Skeletal muscle satellite cell (primary cell): Measurements from ENCODE around the gene SRRM3.
"Not testable (repeated sequence)": the region's sequence is repeated elsewhere in the genome, so short reads cannot be mapped to it uniquely, and the experiment has no call there.

Experiments used
- H3K27me3 ChIP-seq: 2 replicates; pipeline ENCODE4 v1.7.0; 2013; ENCODE audit warnings: low read length; ENCODE audit not compliant: control insufficient read depth, insufficient read depth
- H3K36me3 ChIP-seq: 2 replicates; pipeline ENCODE4 v1.7.0; 2013; ENCODE audit warnings: mild to moderate bottlenecking, control low read depth, low read length; ENCODE audit not compliant: insufficient read depth
- H3K4me1 ChIP-seq: 2 replicates; pipeline ENCODE4 v1.7.0; 2013; ENCODE audit warnings: low read length; ENCODE audit not compliant: control insufficient read depth, insufficient read depth
- H3K4me2 ChIP-seq: 2 replicates; pipeline ENCODE4 v1.7.0; 2013; ENCODE audit warnings: mild to moderate bottlenecking, low read length
- H3K4me3 ChIP-seq: 2 replicates; pipeline ENCODE4 v1.7.0; 2013; ENCODE audit warnings: low read length
- H3K9ac ChIP-seq: 2 replicates; pipeline ENCODE4 v1.7.0; 2013; ENCODE audit warnings: mild to moderate bottlenecking, low read depth, low read length, moderate library complexity
- H3K9me3 ChIP-seq: replicated peaks from 2 replicates; pipeline ENCODE4 v1.7.0; 2013; ENCODE audit warnings: mild to moderate bottlenecking, control low read depth, low read length

Gene SRRM3

DNA sequence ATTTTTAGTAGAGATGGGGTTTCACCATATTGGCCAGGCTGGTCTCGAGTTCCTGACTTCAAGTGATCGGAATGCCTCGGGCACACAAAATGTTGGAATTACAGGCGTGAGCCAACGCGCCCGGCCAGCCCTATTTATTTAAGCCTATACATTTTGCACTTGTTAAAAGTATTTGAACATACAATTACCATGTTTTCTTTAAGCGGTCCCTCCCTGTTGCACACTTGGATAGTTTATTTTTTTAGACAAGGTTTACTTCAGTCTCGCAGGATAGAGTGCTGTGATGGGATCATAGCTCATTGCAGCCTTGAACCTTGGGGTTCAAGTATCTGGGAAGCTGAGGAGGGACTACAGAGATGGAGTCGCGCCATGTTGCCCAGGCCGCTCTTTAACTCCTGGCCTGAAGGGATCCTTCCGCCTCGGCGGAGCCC, 35.7 kb upstream of the SRRM3 start:
- Histone ChIP-seq H3K36me3 (no peaks in the 10 kb centered on the region), H3K4me3 (peak overlapping the region; percentile 96), H3K9me3 (no peaks in the 10 kb centered on the region), H3K27me3 (no peaks in the 10 kb centered on the region), H3K9ac (peak overlapping the region; percentile 48), H3K4me2 (peak overlapping the region; percentile 100), H3K4me1 (no peaks in the 10 kb centered on the region)

DNA sequence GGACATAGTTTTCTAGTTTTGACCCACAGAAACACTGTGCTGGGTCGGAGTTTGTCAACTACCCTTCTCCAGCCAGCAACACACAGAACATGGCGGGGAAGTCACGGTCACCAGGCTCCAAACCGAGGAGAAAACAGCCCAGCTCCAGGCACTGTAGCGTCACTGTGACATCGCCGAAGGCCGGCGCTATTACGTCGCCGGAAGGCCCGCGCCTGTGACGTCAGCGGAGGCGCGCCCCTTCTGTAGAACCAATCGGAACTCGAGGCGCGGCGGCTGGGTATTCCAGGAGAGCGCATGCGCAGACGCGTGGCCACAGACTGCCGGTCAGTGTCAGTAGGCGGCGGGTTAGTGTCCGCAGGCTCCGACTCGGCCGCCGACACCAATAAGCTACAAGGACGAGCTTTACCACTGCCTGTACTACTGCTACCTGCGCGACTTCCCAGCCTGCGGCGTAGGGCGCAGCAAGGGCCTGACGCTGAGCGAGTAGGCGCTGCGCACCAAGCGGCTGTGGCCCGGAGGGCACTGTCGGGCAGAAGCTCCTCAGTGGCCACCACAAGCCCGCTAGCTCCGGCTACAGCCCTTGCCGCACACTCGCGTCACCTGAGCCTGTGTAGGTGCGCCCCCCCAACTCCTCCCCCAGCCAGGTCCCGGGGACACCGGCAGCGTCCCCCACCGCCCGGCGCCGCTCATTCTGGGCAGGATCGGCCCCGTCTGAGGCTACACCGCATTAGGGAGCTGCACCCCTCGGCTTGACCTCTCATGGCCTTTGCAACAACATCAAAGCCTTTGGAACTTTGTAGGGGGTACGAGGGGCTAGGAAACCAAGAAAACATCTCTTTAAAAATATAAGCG, 35.1 kb upstream of the SRRM3 start:
- H3K9ac ChIP-seq: peak overlapping the region; percentile 75
- peak overlapping the region; percentile 96 for H3K4me3 ChIP-seq

DNA sequence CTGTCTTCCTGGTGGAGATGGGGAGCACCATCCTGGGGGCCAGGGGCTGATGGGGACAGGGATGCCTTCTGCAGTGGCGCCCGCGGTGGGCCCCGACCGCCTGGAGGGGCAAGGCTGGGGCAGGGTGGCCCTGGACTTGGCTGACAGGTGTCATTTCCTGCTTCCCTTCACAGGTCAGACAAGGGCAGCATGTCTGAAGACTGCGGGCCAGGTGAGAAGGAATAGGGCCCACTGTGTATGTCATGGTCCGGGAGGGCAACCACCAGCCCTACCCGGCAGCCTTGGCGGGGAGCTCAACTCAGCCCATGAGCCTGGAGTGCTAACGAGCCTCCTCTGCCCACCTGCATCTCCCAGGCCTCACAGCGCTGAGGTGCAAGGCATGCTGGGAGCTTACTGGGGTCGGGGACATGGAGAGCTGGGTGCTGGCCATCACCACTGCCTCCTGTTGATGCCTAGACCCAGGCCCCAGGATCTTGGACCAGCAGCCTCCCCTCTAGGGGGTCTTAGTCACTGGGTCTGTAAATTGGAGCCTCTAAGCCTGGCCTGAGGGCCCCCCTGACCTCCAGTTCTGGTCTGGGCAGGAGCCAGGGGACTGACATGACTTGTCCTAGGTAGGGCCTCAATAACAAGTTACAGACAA, 28.0 kb upstream of the SRRM3 start:
- H3K9ac ChIP-seq: no peak overlapping the region
- H3K4me2 ChIP-seq: no peak overlapping the region
- H3K4me3 ChIP-seq: no peak overlapping the region

More for the DNA sequence above, 35.1 kb upstream of the SRRM3 start:
- no peaks in the 10 kb centered on the region for H3K9me3 ChIP-seq
- H3K36me3 ChIP-seq: no peaks in the 10 kb centered on the region
- no peaks in the 10 kb centered on the region for H3K27me3 ChIP-seq
- H3K4me1 ChIP-seq: no peaks in the 10 kb centered on the region
- H3K4me2 ChIP-seq: peak overlapping the region; percentile 100

DNA sequence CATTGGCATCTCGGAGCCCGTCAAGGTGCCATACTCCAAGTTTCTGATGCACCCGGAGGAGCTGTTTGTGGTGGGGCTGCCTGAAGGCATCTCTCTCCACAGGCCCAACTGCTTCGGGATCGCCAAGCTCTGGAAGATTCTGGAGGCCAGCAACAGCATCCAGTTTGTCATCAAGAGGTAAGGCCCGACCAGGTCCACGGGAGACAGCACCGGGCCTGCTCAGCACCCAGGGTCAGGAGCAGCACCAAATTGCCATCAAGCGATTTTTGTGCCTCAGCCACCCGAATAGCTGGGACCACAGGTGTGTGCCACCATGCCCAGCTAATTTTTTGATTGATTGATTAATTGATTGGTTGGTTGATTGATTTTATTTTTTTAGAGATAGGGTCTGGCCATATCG, 24.7 kb upstream of the SRRM3 start:
- H3K4me2 ChIP-seq, H3K27me3 ChIP-seq, H3K4me1 ChIP-seq, H3K36me3 ChIP-seq, H3K9me3 ChIP-seq, H3K4me3 ChIP-seq, H3K9ac ChIP-seq: not testable (repeated sequence)

More for the DNA sequence above, 28.0 kb upstream of the SRRM3 start:
- H3K4me1 ChIP-seq: no peaks in the 10 kb centered on the region
- no peaks in the 10 kb centered on the region for H3K27me3 ChIP-seq
- H3K36me3 ChIP-seq: no peaks in the 10 kb centered on the region
- H3K9me3 ChIP-seq: no peaks in the 10 kb centered on the region

DNA sequence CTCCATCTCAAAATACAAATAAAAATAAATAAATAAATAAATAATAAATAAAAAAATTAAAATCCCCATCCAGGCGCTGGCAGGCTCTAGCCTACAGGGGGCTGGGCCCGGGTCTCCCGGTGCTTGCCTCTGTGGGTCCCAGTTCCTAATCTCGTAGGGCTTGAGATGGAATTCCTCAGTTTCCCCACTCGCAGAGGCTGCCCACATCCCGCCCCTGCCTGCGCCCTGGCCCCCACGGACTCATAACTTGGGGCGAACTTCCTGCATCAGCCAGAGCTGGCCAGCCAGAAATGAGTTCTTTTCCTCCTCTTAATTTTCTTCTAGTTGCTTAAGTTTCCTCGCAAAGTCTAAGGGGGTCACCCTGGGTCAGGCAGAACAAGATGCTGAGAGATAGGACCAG, 22.0 kb upstream of the SRRM3 start:
- H3K9ac ChIP-seq: no peak overlapping the region
- no peaks in the 10 kb centered on the region for H3K27me3 ChIP-seq
- no peaks in the 10 kb centered on the region for H3K36me3 ChIP-seq

DNA sequence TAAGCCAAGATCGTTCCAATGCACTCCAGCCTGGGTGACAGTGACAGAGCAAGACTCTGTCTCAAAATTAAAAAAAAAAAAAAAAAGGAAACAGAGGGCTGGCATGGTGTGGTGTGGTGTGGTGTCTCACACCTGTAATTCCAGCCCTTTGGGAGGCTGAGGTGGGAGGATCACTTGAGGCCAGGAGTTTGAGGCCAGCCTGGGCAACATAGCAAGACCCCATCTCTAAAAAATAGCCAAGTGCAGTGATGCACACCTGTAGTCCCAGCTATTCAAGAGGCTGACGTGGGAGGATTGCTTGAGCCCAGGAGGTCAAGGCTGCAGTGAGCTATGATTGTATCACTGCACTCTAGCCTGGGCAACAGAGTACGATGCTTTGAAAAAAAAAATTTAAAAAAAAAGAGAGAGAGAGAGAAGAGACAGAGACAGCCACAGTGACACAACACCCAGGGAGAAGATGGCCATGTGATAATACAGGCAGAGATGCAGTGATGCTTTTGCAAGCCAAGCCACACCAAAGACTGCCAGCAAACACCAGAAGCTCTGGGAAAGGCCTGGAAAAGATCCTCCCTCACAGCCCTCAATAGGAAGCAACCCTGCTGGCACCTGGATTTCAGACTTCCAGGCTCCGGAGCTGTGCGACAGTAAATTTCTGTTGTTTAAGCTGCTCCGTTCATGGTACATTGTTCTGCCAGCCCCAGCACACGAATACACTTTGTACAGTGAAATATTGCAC, 19.3 kb upstream of the SRRM3 start:
- Histone ChIP-seq H3K4me2 (no peak overlapping the region), H3K9me3 (no peaks in the 10 kb centered on the region), H3K9ac (no peak overlapping the region), H3K27me3 (peaks cover 7% of the 10 kb centered on the region), H3K4me1 (no peaks in the 10 kb centered on the region), H3K36me3 (no peaks in the 10 kb centered on the region), H3K4me3 (no peak overlapping the region)

More for the DNA sequence above, 22.0 kb upstream of the SRRM3 start:
- H3K4me3 ChIP-seq: no peak overlapping the region
- no peak overlapping the region for H3K4me2 ChIP-seq
- H3K4me1 ChIP-seq: no peaks in the 10 kb centered on the region
- H3K9me3 ChIP-seq: no peaks in the 10 kb centered on the region

DNA sequence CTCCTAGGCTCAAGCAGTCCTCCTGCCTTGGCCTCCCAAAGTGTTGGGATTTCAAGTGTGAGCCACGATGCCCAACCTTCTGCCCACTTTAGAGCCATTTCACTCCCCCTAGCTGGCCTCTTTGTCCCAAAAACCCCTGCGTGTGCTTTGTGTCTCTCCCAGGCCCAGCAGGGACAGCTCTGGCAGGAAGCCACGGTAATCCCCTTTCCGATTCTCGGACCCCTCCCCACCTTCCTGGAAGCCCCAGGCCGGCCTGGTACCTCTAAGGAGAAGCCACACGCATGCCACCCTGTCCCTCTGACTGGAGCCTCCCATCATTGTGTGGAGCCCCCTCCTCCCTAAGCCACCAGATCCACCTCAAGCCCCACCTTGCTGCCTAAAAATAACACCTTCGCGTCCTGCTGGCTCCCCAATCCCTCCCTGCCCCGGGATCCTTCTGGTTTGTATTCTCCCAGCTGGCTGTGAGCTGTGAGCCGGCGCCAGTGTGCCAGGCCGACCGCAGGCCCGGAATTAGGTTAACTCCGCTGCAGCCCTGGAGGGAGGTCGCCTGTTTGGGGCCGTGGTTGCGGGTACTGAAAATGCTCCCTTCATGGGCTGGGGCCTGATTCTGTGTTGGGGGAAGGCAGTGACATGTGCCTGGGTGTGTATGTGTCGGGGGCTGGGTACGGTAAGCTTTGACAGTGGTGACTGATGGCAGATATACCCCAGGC, 16.4 kb upstream of the SRRM3 start:
- no peaks in the 10 kb centered on the region for H3K36me3 ChIP-seq
- no peak overlapping the region for H3K4me3 ChIP-seq
- H3K9ac ChIP-seq: no peak overlapping the region
- peaks cover 13% of the 10 kb centered on the region for H3K27me3 ChIP-seq
- no peaks in the 10 kb centered on the region for H3K4me1 ChIP-seq
- H3K9me3 ChIP-seq: no peaks in the 10 kb centered on the region
- no peak overlapping the region for H3K4me2 ChIP-seq

DNA sequence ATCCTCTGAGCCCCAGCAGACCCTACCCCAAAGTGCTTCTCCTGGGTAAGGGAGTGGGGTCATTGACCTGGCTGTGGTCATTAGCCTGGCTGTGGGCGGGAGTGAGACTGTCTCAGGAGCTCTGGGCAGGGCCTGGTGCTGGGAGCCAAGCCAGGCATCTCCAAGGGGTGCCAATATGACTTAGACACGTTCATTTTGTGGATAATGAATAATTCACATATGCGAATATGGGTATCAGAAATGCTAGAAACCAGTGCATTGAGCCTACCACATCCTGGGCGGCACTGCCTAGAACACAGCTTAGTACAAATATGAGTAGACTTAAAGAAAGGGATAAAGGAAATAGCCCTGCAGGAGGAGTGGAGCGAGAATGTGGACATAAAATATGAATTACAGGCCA, 14.4 kb upstream of the SRRM3 start:
- H3K9ac ChIP-seq: no peak overlapping the region
- no peak overlapping the region for H3K4me3 ChIP-seq
- no peak overlapping the region for H3K4me2 ChIP-seq
- H3K9me3 ChIP-seq: no peaks in the 10 kb centered on the region
- H3K27me3 ChIP-seq: peaks cover 13% of the 10 kb centered on the region
- H3K36me3 ChIP-seq: no peaks in the 10 kb centered on the region
- no peaks in the 10 kb centered on the region for H3K4me1 ChIP-seq

DNA sequence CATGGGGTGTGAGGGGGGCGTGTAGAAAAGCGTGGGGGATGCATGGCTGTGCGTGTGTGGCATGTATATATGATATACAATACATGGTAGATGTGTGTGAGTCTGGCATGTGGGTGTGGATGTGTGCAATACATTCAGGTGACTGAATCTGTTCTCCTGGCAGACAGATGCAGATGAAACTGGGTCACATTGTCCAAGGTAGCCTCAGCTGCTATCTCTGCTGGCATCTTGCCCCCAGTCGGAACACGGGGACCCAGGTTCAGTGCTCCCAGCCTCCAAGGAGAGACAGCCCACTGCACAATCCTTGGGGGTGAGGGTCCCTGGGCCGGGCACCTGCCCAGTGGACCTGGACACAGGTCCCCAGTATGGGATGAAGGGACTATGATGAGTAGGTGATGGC, 12.4 kb upstream of the SRRM3 start:
- Histone ChIP-seq H3K36me3 (no peaks in the 10 kb centered on the region), H3K4me1 (no peaks in the 10 kb centered on the region), H3K4me2 (no peak overlapping the region), H3K9ac (no peak overlapping the region), H3K4me3 (no peak overlapping the region), H3K27me3 (peaks cover 17% of the 10 kb centered on the region), H3K9me3 (no peaks in the 10 kb centered on the region)

DNA sequence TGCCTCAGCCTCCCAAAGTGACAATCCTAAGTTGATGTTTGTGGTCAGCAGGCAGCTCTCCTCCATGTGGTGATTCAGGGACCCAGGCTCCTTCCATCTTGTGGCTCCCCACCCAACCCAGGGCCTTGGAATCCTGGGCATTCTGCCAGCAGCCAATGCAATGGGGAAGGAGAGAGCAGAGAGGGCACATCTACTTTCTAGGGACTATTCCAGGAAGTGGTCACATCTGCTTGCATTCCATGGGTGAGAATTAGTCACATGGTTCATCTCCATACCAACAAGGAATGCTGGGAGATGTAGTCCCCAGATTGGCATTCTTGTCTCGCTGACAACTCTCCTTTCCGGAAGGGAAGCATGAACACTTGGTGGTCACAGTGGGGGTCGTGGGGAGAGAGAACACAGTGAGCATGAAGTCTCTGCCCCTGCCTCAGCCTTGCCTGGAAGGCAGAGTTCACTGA, 9.9 kb upstream of the SRRM3 start:
- H3K4me1 ChIP-seq: no peaks in the 10 kb centered on the region
- H3K4me2 ChIP-seq: no peak overlapping the region
- H3K9me3 ChIP-seq: no peaks in the 10 kb centered on the region
- H3K36me3 ChIP-seq: no peaks in the 10 kb centered on the region
- H3K9ac ChIP-seq: no peak overlapping the region
- H3K27me3 ChIP-seq: peaks cover 15% of the 10 kb centered on the region
- H3K4me3 ChIP-seq: no peak overlapping the region

DNA sequence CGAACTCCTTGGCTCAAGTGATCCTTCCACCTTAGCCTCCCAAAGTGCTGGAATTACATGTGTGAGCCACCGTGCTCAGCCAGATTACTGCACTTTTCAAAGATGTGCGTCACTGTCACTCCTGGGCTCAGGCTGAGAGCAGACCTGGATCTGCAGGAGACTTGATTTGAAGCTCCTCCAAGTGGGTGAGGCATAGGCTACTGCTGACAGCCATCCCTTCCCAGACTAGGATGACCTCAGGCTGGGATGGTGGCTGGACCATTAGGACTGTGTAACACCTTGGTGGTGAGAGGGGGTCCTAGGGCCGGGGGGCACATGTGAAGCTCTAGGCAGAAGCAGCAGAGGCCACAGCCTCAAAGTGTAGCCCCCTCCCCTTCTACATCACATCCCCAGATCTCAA, 8.2 kb upstream of the SRRM3 start:
- Histone ChIP-seq H3K27me3 (peaks cover 13% of the 10 kb centered on the region), H3K4me3 (no peak overlapping the region), H3K9me3 (no peaks in the 10 kb centered on the region), H3K4me1 (no peaks in the 10 kb centered on the region), H3K4me2 (no peak overlapping the region), H3K36me3 (no peaks in the 10 kb centered on the region), H3K9ac (no peak overlapping the region)
